ENCODE data around the gene CIROP. TPM values are rescaled to one million over a fixed set of nuclear protein-coding genes. Genes with fewer than 3 reads are reported as not detected.

The CIROP gene
- total and polyA plus RNA-seq, 4 donors = not detected

GRCh38 chr14:23074906-23075305 lies 29.9 kb downstream of the CIROP start:
- H3K36me3 ChIP-seq (ENCODE audit: control insufficient read depth in 4 of 4, insufficient read depth in 3 of 4, low read depth in 1 of 4, low read length in 3 of 4) = peaks cover 7 to 56% (median 47%) of the 10 kb centered on the region in 4 donors
- TF ChIP-seq FOXA1 (IDR thresholded peaks at IDR 0.05) (no peak), GABPA (IDR thresholded peaks at IDR 0.05 in 1 of 2, conservative IDR thresholded peaks at IDR 0.05 in 1 of 2) (no peak), SP1 (IDR thresholded peaks at IDR 0.05) (no peak), RAD21 (IDR thresholded peaks at IDR 0.05) (no peak), MAX (IDR thresholded peaks at IDR 0.05) (no peak)
- H3K4me1 ChIP-seq (ENCODE audit: control insufficient read depth in 4 of 4, insufficient read depth in 4 of 4, low read length in 3 of 4) = peaks cover 2 to 23% (median 18%) of the 10 kb centered on the region in 4 donors
- no peak for DNase-seq (ENCODE audit: low spot score)
- H3K4me3 ChIP-seq (ENCODE audit: low read depth in 1 of 3, low read length in 3 of 3) = no peak overlapping the region
- H3K27ac ChIP-seq (ENCODE audit: low read depth in 1 of 2, low read length in 2 of 2) = no peak overlapping the region
- H3K9me3 ChIP-seq (ENCODE audit: control insufficient read depth in 4 of 4, low read length in 3 of 4) = no peaks in the 10 kb centered on the region
- H3K9ac ChIP-seq (ENCODE audit: low read depth in 1 of 2, low read length in 2 of 2) = no peak overlapping the region
- 97% methylated on average over 1 of the region's 1 CpG for WGBS
- no peaks in the 10 kb centered on the region for H3K27me3 ChIP-seq (ENCODE audit: control insufficient read depth in 4 of 4, insufficient read depth in 4 of 4, low read length in 3 of 4)

DNA sequence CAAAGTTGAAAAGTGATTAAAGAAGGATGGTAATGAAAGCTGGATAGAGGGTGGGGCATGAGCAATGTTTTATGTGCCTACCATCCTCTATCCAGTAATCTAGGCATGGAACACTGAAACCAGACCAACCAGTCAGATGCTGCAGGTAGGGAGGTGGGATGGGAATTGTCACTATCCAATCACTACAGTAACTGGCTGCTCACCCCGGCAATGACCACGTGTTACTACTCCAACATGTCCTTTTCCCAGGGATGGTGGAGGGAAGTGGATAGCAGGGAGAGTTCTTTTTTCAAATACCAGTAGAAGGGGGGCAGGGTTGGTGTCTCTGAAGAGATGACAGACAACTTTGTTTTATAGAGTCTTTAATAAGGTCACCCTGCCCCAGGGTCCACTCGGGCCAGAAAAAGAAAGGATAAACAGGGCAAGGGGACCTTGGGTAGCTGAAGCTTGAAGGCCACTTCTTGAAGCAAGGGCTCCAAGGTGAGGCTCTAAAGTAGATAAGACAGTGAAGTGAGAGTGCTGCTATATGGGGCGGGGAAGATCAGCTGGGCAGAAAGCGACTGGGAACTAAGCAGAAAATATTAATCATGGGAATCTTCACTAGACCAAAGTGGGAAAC lies 32.8 kb downstream of the CIROP start:
- Histone ChIP-seq H3K9ac (ENCODE audit: low read depth in 1 of 2, low read length in 2 of 2) (peak overlapping the region in 1 of 2 donors; percentile 57), H3K27ac (ENCODE audit: low read depth in 1 of 2, low read length in 2 of 2) (peak overlapping the region; percentile 70 to 74), H3K27me3 (ENCODE audit: control insufficient read depth in 4 of 4, insufficient read depth in 4 of 4, low read length in 3 of 4) (no peaks in the 10 kb centered on the region), H3K4me1 (ENCODE audit: control insufficient read depth in 4 of 4, insufficient read depth in 4 of 4, low read length in 3 of 4) (peaks cover 2 to 29% (median 20%) of the 10 kb centered on the region in 4 donors), H3K36me3 (ENCODE audit: control insufficient read depth in 4 of 4, insufficient read depth in 3 of 4, low read depth in 1 of 4, low read length in 3 of 4) (peaks cover 7 to 41% (median 35%) of the 10 kb centered on the region in 4 donors), H3K9me3 (ENCODE audit: control insufficient read depth in 4 of 4, low read length in 3 of 4) (no peaks in the 10 kb centered on the region), H3K4me3 (ENCODE audit: low read depth in 1 of 3, low read length in 3 of 3) (no peak overlapping the region)
- TF ChIP-seq, protein P1, sequence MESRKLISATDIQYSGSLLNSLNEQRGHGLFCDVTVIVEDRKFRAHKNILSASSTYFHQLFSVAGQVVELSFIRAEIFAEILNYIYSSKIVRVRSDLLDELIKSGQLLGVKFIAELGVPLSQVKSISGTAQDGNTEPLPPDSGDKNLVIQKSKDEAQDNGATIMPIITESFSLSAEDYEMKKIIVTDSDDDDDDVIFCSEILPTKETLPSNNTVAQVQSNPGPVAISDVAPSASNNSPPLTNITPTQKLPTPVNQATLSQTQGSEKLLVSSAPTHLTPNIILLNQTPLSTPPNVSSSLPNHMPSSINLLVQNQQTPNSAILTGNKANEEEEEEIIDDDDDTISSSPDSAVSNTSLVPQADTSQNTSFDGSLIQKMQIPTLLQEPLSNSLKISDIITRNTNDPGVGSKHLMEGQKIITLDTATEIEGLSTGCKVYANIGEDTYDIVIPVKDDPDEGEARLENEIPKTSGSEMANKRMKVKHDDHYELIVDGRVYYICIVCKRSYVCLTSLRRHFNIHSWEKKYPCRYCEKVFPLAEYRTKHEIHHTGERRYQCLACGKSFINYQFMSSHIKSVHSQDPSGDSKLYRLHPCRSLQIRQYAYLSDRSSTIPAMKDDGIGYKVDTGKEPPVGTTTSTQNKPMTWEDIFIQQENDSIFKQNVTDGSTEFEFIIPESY (IDR thresholded peaks at IDR 0.05) = no peak
- TF ChIP-seq FOXA1 (IDR thresholded peaks at IDR 0.05) (no peak), NR2F2 (IDR thresholded peaks at IDR 0.05) (no peak)
- DNase-seq (ENCODE audit: low spot score) = no peak
- WGBS = 55% methylated on average over 5 of the region's 5 CpGs

DNA sequence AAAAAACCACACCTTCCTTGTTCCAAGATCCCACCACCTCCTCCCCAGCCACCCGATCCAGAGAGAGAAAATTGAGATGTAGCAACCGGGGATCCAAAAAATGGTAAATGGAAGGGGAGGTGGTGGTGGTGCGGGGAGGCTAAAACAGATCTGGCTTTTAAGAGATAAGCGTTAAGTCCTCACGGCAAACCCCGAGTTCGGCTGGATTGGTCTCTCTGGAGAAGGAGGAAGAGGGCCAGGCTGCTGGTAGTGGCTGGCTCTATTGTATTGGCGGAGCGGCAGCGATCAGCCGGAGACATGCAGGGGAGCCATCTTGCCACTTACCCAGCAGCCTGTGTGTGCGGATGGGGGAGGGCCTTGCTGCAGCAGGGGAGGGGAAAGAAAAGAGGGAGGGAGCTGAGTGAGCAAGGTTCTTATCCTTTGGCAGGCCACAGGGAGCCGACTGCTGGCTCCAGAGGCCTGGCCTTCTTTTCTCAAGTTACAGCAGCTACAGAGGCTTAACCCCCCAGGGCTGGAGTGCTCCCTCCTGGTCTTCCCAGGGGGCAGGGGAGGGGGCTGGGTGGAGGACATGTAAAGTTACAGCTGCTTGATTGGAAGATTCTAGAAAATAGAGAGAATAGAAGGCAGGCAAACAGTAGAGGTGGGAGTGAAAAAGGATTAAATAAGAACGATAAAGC lies 33.4 kb downstream of the CIROP start:
- Histone ChIP-seq H3K27ac (ENCODE audit: low read depth in 1 of 2, low read length in 2 of 2) (peak overlapping the region; percentile 70 to 74), H3K4me1 (ENCODE audit: control insufficient read depth in 4 of 4, insufficient read depth in 4 of 4, low read length in 3 of 4) (peaks cover 2 to 29% (median 20%) of the 10 kb centered on the region in 4 donors), H3K9ac (ENCODE audit: low read depth in 1 of 2, low read length in 2 of 2) (peak overlapping the region; percentile 24 to 57), H3K4me3 (ENCODE audit: low read depth in 1 of 3, low read length in 3 of 3) (peak overlapping the region; percentile 68 to 78 (median 77)), H3K9me3 (ENCODE audit: control insufficient read depth in 4 of 4, low read length in 3 of 4) (no peaks in the 10 kb centered on the region), H3K27me3 (ENCODE audit: control insufficient read depth in 4 of 4, insufficient read depth in 4 of 4, low read length in 3 of 4) (no peaks in the 10 kb centered on the region), H3K36me3 (ENCODE audit: control insufficient read depth in 4 of 4, insufficient read depth in 3 of 4, low read depth in 1 of 4, low read length in 3 of 4) (peaks cover 7 to 39% (median 35%) of the 10 kb centered on the region in 4 donors)
- WGBS = 2% methylated on average over 14 of the region's 14 CpGs
- peak; percentile 81 for DNase-seq (ENCODE audit: low spot score)
- TF ChIP-seq TAF1 (conservative IDR thresholded peaks at IDR 0.05) (peak; percentile 61), HNF4A (conservative IDR thresholded peaks at IDR 0.05) (peak; percentile 38 to 41), FOXA1 (IDR thresholded peaks at IDR 0.05) (no peak), SP1 (IDR thresholded peaks at IDR 0.05) (peak; percentile 29), GABPA (IDR thresholded peaks at IDR 0.05 in 1 of 2, conservative IDR thresholded peaks at IDR 0.05 in 1 of 2) (peak in 1 of 2 donors; percentile 37), ATF3 (IDR thresholded peaks at IDR 0.05) (no peak), HNF4G (IDR thresholded peaks at IDR 0.05) (no peak), EGR1 (IDR thresholded peaks at IDR 0.05; ENCODE audit: low read depth in 2 of 2) (no peak), YY1 (IDR thresholded peaks at IDR 0.05) (peak; percentile 98), RAD21 (IDR thresholded peaks at IDR 0.05) (peak; percentile 12 to 40)
- TF ChIP-seq, protein P1 (IDR thresholded peaks at IDR 0.05) = no peak
- TF ChIP-seq, protein P2, sequence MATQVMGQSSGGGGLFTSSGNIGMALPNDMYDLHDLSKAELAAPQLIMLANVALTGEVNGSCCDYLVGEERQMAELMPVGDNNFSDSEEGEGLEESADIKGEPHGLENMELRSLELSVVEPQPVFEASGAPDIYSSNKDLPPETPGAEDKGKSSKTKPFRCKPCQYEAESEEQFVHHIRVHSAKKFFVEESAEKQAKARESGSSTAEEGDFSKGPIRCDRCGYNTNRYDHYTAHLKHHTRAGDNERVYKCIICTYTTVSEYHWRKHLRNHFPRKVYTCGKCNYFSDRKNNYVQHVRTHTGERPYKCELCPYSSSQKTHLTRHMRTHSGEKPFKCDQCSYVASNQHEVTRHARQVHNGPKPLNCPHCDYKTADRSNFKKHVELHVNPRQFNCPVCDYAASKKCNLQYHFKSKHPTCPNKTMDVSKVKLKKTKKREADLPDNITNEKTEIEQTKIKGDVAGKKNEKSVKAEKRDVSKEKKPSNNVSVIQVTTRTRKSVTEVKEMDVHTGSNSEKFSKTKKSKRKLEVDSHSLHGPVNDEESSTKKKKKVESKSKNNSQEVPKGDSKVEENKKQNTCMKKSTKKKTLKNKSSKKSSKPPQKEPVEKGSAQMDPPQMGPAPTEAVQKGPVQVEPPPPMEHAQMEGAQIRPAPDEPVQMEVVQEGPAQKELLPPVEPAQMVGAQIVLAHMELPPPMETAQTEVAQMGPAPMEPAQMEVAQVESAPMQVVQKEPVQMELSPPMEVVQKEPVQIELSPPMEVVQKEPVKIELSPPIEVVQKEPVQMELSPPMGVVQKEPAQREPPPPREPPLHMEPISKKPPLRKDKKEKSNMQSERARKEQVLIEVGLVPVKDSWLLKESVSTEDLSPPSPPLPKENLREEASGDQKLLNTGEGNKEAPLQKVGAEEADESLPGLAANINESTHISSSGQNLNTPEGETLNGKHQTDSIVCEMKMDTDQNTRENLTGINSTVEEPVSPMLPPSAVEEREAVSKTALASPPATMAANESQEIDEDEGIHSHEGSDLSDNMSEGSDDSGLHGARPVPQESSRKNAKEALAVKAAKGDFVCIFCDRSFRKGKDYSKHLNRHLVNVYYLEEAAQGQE (IDR thresholded peaks at IDR 0.05) = peak; percentile 56
- TF ChIP-seq, protein P3, sequence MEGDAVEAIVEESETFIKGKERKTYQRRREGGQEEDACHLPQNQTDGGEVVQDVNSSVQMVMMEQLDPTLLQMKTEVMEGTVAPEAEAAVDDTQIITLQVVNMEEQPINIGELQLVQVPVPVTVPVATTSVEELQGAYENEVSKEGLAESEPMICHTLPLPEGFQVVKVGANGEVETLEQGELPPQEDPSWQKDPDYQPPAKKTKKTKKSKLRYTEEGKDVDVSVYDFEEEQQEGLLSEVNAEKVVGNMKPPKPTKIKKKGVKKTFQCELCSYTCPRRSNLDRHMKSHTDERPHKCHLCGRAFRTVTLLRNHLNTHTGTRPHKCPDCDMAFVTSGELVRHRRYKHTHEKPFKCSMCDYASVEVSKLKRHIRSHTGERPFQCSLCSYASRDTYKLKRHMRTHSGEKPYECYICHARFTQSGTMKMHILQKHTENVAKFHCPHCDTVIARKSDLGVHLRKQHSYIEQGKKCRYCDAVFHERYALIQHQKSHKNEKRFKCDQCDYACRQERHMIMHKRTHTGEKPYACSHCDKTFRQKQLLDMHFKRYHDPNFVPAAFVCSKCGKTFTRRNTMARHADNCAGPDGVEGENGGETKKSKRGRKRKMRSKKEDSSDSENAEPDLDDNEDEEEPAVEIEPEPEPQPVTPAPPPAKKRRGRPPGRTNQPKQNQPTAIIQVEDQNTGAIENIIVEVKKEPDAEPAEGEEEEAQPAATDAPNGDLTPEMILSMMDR (IDR thresholded peaks at IDR 0.05; ENCODE audit: low read depth, low read length, missing input control) = no peak
